CD4-positive, alpha-beta T cell treated with Interleukin-17A for 4 hours (primary cell): ENCODE data around the gene PIK3R5.

Source experiments
- DNase-seq: peaks from one replicate; pipeline ENCODE4 v3.0.0-alpha.2; 2020; ENCODE audit warnings: mixed read lengths

The PIK3R5 gene

DNA sequence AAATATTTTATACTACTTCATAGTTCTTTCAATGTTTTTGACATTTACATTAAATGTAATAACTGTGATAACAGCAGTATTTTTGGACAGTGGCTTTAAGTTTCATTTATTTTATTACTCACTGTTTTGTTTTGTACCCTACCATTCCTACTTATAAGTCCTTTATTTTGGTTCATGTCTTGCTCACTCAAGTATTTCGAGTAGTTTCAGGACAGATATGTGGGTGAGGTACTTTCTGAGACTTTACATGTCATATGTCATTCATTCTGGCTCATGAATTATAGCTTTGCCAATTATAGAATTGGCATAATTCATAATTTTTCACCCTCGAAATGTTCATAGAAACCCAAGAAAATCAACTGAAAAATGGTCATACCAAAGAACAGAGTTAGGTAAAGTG is 44.4 kb downstream of the PIK3R5 start:
- DNase-seq: no peak

DNA sequence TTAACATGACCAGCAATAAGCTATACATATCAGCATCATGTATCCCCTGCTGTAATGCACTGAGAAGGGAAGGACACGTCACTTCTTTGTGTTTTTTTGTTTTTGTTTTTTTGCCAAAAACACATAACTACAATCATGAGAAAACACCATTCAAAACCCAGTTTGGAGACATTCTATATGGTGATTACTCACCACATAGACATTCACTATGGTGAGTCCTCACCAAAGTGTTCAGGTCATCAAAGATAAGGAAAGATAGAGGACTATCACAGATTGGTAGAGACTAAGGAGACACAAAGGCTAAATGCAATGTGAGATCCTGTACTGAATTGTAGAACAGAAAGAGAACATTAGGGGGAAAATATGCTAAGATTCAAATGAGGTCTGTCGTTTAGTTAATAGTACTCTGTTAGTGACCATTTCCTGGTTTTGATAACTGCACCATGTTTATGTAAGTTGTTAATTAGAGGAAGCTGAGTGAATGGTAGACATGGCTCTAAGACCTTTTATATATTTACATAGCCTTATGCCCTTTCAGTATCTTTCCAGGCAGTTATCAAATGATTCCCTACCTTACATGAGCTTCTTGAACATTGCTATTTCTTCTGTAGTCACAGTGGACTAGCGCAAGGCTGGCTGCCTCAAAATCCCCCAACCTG is 46.6 kb downstream of the PIK3R5 start:
- no peak for DNase-seq

GRCh38 chr17:8916466-8916865 is 49.0 kb downstream of the PIK3R5 start:
- DNase-seq: no peak

DNA sequence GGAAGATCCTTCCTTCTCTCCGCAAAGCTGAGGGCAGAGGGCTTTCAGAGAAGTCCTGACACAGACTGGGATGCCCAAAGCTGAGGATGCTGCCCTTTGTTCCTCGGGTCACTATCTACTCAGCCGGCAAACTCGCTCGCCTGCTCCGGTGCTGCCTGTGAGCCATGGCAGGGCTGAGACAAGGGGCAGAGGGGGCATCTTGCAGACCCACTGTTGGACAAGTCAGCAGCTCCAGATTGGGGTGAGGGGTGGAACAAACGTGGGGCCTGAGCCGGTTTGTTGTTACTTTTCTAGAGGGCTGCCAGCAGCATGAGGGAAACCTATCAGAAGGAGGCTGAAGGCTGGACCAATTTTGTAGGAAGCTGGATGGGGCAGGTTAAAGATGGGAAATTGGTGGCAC is 51.0 kb downstream of the PIK3R5 start:
- DNase-seq: no peak

DNA sequence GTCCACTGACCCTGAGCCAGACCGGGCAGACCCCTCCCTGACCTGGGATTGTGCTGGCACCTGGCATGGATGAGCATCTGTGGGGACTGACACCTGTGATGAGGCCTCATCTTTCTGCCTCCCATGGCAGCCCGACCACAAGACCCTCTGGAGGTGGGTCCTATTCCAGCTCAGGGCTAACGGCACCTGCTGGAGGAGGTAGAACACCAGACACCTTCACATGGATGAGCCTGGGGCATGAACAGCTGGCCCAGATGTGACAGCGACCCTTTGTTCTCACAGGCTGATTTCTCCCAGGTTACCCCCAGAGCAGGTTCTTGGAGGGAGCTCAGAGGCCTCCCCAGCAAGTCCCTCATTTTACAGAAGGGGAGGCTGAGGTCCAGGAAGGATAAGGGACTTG is 51.6 kb downstream of the PIK3R5 start:
- DNase-seq: no peak

- DNase-seq: no peak
Measured at GRCh38 chr17:8913091-8913490, 52.4 kb downstream of the PIK3R5 start.

DNA sequence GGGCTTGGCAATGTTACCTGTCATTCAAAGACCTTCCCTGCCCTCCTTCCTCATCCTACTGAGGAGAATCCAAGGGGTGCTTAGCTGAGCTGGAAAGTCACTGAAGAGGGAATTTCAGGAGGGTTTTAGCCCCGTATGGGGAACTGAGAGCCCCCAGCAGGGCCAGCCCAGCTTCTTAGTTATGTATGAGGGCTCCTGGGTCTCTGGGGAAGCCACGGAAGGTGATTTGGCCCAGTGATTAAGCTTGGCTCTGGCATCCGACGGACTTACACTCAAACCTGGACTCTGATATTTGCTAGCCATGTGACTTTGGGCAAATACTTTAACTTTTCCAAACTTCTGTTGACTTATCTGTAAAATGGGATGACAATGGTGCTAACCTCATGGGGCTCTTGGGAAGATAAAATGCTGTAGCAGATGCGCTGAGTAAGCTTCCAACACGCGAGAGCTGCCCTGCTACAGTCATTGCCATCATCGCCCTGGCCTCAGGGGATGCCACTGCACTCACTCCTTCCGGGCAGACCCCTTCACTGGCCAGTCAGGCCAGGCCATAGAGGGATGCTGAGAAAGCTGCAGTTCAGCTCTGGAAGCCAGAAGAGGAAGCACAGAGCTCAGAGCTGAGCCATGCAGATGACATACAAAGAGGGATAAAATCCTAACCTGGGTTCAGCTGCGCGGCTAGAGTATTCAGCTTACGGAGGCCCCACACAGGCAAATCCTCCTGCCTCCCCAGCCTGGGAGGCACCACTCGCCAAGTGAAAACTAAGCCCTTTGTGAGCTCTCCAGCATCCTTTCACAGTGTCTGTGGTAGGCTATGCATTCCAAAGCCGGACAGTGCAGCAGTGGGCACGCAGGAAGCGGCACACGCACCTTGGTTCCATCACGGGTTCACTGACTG is 53.2 kb downstream of the PIK3R5 start:
- no peak for DNase-seq

DNA sequence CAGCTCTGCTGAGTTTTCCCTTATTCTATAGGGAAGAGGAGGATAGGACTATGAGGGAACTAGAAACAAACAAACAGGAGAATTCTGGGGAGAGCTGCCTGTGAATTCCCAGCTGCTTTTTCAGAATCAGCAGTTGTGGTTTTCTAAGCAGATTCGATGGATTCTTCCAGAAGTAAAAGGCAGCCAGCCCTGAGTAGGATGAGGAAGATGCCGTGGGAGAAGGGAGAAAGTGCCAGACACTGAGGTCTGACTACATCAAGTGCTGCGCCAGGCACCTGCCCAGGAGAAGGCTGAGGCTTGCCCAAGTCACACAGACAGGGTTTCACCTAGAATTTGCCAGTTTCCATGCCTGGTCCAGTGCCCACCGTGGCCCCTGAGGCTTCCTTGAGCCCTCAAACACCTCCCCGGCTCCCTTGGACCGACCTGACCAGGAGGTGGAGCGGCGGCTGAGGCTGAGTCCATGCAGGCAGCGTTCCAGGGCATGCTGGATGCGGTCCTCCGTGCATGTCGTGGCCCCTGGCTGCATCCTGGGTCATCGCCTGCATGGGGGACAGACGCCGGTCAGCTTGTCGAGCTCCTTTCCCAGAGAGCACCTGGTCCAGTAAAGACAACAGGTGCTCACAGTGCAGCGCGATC is 54.4 kb downstream of the PIK3R5 start:
- DNase-seq: no peak

DNA sequence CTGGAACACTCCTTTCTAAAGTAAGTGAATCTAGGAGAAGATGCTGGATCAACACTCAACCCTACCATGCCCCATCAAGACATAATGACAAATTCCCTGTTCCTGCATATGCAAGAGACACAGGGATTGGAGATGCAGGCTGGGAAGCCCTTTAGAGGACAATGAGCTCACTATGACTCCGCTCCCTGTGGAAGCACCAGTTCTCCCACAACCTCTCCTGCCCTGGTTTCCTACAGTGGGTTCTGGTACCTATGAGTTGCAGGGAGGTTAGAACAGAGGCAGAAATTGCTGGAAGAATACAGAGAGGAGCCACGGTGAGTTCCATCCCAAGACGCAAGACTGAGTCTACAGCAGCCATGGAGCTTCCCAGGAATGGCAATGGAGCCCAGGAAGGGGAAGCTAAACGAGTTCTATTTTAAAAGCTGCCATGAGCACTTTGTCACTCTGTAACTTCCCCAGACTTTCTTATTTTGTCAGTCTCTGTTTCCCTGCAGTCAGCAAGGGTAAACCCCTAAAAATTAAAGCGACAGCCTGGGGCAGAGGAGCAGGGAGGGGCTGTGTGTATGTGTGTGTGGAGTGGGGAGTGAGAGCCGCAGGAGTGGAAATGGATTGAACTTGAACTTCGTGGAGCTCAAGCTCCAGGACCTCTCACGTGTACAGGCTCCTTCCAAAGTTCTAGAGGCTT is 55.8 kb downstream of the PIK3R5 start:
- no peak for DNase-seq

DNA sequence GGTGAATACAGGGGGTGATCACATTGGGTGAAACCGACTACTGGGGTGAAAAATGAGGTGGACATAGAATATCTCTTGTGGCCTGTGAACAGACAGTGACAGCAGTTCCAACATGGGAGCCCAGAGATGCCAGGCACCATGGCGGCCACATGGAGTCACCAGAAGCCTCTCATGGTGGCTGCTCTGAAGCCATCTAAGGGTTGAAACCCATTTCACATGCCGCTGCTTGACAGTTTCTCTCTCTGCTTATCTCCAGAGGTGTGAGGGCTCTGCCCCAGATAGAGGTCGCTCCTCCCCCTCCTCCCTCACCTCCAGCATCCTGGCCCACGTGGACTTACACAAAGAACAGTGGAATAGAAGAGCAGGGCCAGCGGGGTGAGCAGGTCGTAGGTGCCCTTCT is 60.2 kb downstream of the PIK3R5 start:
- no peak for DNase-seq

DNA sequence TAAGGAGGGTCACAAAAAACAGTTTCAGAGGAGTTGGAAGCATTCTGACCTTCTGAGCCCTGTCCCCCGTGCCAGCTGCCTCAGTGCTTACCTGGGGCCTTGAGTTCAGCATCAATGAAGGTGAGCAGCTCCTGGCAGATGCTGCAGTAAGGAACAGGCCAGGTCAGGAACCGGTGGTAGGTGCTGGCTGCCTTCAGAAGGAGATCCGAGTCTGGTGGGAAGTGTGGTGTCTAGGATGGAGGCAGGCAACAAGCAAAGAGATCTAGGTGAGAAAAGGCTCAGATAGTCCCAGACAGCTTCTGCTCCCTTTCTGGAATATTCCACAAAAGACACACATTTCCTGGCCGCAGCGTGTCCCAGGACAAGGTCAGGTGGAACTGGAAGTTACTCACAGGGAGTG is 60.8 kb downstream of the PIK3R5 start:
- DNase-seq: no peak

DNA sequence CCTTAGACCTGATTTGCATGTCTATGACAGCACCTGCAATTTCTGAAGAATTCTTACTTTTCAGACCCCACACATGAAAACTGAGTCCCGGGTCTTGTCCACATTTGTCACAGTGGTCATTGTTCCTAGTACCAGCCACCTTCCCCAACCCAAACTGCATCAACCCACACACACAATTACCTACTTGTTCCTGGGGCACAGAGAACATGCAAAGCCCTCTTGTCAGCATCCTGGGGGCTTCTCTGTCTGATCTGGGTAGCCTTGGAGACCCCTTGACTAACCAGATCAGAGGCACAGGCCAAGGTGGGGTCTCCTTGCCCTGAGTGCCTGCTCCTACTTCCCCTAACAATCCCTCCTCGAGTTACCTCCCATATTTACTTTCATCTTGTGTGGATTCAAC is 61.3 kb downstream of the PIK3R5 start:
- no peak for DNase-seq

DNA sequence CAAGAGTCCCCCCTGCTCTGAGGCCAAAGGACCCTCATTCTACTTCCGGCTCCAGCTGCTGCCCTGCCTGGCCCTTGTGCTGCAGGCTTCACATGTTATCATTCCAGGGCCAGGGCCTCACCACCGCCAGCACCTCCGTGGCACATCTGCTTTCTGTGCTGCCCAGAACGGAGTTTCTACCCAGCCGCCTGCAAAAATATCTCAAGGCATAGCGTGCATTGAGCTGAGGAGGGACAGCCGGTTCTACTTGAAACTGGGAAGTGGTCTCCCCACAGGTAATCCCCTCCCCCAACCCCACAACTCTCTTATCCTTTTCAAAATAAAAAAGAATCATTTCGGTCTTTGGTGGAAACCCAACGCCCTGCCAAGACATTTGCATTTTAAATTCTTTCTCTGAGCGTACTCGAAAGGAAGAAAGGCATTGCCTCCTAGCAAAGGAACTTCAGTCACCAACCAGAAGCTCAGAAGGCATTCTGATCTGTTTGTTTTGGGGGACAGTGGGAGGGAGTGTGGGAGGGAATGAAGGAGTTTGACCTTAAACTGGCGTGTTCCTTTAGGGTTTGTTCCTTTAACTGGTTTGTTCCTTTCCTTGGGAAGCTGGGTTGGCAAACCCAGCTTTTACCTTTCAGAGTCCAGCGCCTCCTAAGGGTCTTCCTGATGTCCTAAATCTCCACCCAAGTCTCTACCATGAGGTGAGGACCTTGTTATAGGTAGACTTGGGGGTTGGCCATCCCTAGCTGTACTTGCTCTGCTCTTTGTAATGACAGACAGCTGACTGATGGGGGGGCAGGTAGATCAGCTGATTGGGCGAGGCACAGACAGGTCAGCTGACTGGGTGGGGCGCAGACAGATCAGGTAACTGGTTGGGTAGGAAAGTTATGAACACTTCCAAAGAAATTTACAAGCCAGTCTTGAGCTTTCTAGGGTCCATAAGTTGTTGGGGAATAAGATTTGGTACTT is 64.6 kb downstream of the PIK3R5 start:
- DNase-seq: peak; percentile 41

DNA sequence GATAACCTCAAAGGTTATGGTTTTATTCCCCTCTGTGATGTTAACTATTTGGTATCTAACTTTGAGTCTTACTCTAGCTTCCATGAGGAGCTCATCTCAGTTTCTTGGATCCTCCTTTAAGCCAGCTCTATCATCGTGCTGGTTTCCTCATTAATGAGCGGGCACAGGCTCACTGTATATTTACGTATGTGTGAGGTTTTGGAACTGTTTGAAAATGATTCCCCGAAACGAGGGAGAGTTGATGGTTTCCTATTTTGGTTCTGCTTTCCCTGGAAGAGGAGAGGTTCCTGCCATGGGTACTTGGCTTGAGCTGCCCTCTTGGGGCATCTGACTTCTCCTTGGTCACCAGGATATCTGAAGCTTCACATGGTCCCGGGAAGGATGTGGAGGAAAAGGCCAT is 65.3 kb downstream of the PIK3R5 start:
- DNase-seq: no peak

DNA sequence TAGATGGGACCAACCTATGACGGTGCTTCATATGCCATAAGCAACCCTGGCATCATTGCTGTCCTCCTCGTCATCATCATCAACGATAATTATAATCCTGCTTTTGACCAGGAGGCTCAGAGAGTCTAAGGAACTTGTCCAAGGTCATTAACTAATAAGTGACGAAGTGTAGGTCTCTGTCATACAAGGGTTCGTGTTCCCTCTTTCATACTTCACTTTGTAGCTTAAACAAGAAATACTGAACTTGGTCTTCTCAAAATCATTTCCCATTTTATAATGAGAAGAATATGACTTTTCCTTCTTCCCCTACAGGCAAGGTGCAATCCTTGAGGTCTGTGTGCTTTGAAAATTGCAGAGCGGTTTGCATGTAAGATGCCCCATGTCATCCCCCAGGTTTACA is 66.9 kb downstream of the PIK3R5 start:
- no peak for DNase-seq

- DNase-seq: no peak
Measured at GRCh38 chr17:8898126-8898525, 67.4 kb downstream of the PIK3R5 start.

- DNase-seq: no peak
Measured at GRCh38 chr17:8896641-8897635, 68.6 kb downstream of the PIK3R5 start.

GRCh38 chr17:8896087-8896486 is 69.4 kb downstream of the PIK3R5 start:
- no peak for DNase-seq

GRCh38 chr17:8894673-8895578 is 70.6 kb downstream of the PIK3R5 start:
- DNase-seq: peak; percentile 63

- no peak for DNase-seq
Measured at GRCh38 chr17:8894202-8894671, 71.3 kb downstream of the PIK3R5 start.
